ENCODE measurements around the gene ZNF423.
A peak's percentile ranks its signal among the peaks of the same experiment; 100 is the strongest.

ZNF423 gene

GRCh38 chr16:49755716-49756505 lies 100.0 kb downstream of the ZNF423 start:
- peaks cover 31% of the 10 kb centered on the region for H3K27me3 Mint-ChIP-seq
- H3K27ac Mint-ChIP-seq = no peak overlapping the region
- no peak overlapping the region for H3K4me3 Mint-ChIP-seq
- H3K9me3 Mint-ChIP-seq = no peaks in the 10 kb centered on the region
- no peaks in the 10 kb centered on the region for H3K36me3 Mint-ChIP-seq (ENCODE audit: low read depth)
- H3K4me1 Mint-ChIP-seq = peaks cover 6% of the 10 kb centered on the region
- no peak for ATAC-seq
- DNase-seq = no peak

GRCh38 chr16:49755313-49755620 lies 100.6 kb downstream of the ZNF423 start:
- H3K4me3 Mint-ChIP-seq = peak overlapping the region; percentile 19
- H3K27me3 Mint-ChIP-seq = peaks cover 36% of the 10 kb centered on the region
- H3K9me3 Mint-ChIP-seq = no peaks in the 10 kb centered on the region
- DNase-seq = no peak
- H3K4me1 Mint-ChIP-seq = peaks cover 6% of the 10 kb centered on the region
- no peaks in the 10 kb centered on the region for H3K36me3 Mint-ChIP-seq (ENCODE audit: low read depth)
- ATAC-seq = no peak
- no peak overlapping the region for H3K27ac Mint-ChIP-seq

- Mint-ChIP-seq H3K27me3 (peaks cover 36% of the 10 kb centered on the region), H3K36me3 (ENCODE audit: low read depth) (no peaks in the 10 kb centered on the region), H3K9me3 (no peaks in the 10 kb centered on the region), H3K4me3 (peak overlapping the region; percentile 19), H3K4me1 (peaks cover 6% of the 10 kb centered on the region), H3K27ac (no peak overlapping the region)
- ATAC-seq (no peak), DNase-seq (no peak)
Measured at GRCh38 chr16:49754495-49755312, 101.2 kb downstream of the ZNF423 start.

- peaks cover 12% of the 10 kb centered on the region for H3K4me1 Mint-ChIP-seq
- ATAC-seq (no peak), DNase-seq (no peak)
- H3K27ac Mint-ChIP-seq = no peak overlapping the region
- H3K9me3 Mint-ChIP-seq = no peaks in the 10 kb centered on the region
- no peaks in the 10 kb centered on the region for H3K36me3 Mint-ChIP-seq (ENCODE audit: low read depth)
- no peak overlapping the region for H3K4me3 Mint-ChIP-seq
- H3K27me3 Mint-ChIP-seq = peaks cover 25% of the 10 kb centered on the region
Measured at GRCh38 chr16:49750341-49751000, 105.4 kb downstream of the ZNF423 start.

- Mint-ChIP-seq H3K27me3 (peaks cover 20% of the 10 kb centered on the region), H3K27ac (no peak overlapping the region), H3K36me3 (ENCODE audit: low read depth) (no peaks in the 10 kb centered on the region), H3K9me3 (no peaks in the 10 kb centered on the region), H3K4me1 (peaks cover 11% of the 10 kb centered on the region), H3K4me3 (no peak overlapping the region)
- DNase-seq (no peak), ATAC-seq (no peak)
Measured at GRCh38 chr16:49749816-49750215, 106.1 kb downstream of the ZNF423 start.

- Mint-ChIP-seq H3K9me3 (no peaks in the 10 kb centered on the region), H3K36me3 (ENCODE audit: low read depth) (no peaks in the 10 kb centered on the region), H3K27ac (peak overlapping the region; percentile 46), H3K4me3 (no peak overlapping the region), H3K27me3 (peaks cover 11% of the 10 kb centered on the region), H3K4me1 (peaks cover 6% of the 10 kb centered on the region)
- peak; percentile 23 for ATAC-seq
- peak; percentile 35 for DNase-seq
Measured at GRCh38 chr16:49748322-49748721, 107.6 kb downstream of the ZNF423 start.

GRCh38 chr16:49747654-49748053 lies 108.3 kb downstream of the ZNF423 start:
- no peak for ATAC-seq
- no peak overlapping the region for H3K27ac Mint-ChIP-seq
- H3K9me3 Mint-ChIP-seq = no peaks in the 10 kb centered on the region
- peaks cover 7% of the 10 kb centered on the region for H3K27me3 Mint-ChIP-seq
- H3K4me3 Mint-ChIP-seq = no peak overlapping the region
- H3K4me1 Mint-ChIP-seq = peaks cover 6% of the 10 kb centered on the region
- no peak for DNase-seq
- H3K36me3 Mint-ChIP-seq (ENCODE audit: low read depth) = no peaks in the 10 kb centered on the region

- ATAC-seq = no peak
- Mint-ChIP-seq H3K27ac (no peak overlapping the region), H3K4me3 (no peak overlapping the region), H3K9me3 (no peaks in the 10 kb centered on the region), H3K4me1 (peaks cover 6% of the 10 kb centered on the region), H3K36me3 (ENCODE audit: low read depth) (no peaks in the 10 kb centered on the region), H3K27me3 (peaks cover 5% of the 10 kb centered on the region)
- no peak for DNase-seq
Measured at GRCh38 chr16:49746545-49746944, 109.4 kb downstream of the ZNF423 start.

- H3K27me3 Mint-ChIP-seq = peaks cover 2% of the 10 kb centered on the region
- H3K9me3 Mint-ChIP-seq = no peaks in the 10 kb centered on the region
- H3K27ac Mint-ChIP-seq = no peak overlapping the region
- H3K36me3 Mint-ChIP-seq (ENCODE audit: low read depth) = no peaks in the 10 kb centered on the region
- no peak for ATAC-seq
- no peak for DNase-seq
- peaks cover 6% of the 10 kb centered on the region for H3K4me1 Mint-ChIP-seq
- no peak overlapping the region for H3K4me3 Mint-ChIP-seq
Measured at GRCh38 chr16:49745311-49745747, 110.6 kb downstream of the ZNF423 start.

- no peak overlapping the region for H3K27ac Mint-ChIP-seq
- H3K4me3 Mint-ChIP-seq = no peak overlapping the region
- no peaks in the 10 kb centered on the region for H3K27me3 Mint-ChIP-seq
- no peaks in the 10 kb centered on the region for H3K36me3 Mint-ChIP-seq (ENCODE audit: low read depth)
- no peaks in the 10 kb centered on the region for H3K9me3 Mint-ChIP-seq
- no peak for DNase-seq
- no peak for ATAC-seq
- peaks cover 6% of the 10 kb centered on the region for H3K4me1 Mint-ChIP-seq
Measured at GRCh38 chr16:49744244-49745220, 111.4 kb downstream of the ZNF423 start.

GRCh38 chr16:49743658-49744057 lies 112.3 kb downstream of the ZNF423 start:
- Mint-ChIP-seq H3K4me3 (no peak overlapping the region), H3K36me3 (ENCODE audit: low read depth) (no peaks in the 10 kb centered on the region), H3K9me3 (no peaks in the 10 kb centered on the region), H3K27ac (no peak overlapping the region), H3K4me1 (peaks cover 6% of the 10 kb centered on the region), H3K27me3 (no peaks in the 10 kb centered on the region)
- ATAC-seq (no peak), DNase-seq (no peak)

- no peak overlapping the region for H3K27ac Mint-ChIP-seq
- ATAC-seq (no peak), DNase-seq (no peak)
- H3K9me3 Mint-ChIP-seq = no peaks in the 10 kb centered on the region
- no peaks in the 10 kb centered on the region for H3K36me3 Mint-ChIP-seq (ENCODE audit: low read depth)
- H3K27me3 Mint-ChIP-seq = no peaks in the 10 kb centered on the region
- no peak overlapping the region for H3K4me3 Mint-ChIP-seq
- peaks cover 1% of the 10 kb centered on the region for H3K4me1 Mint-ChIP-seq
Measured at GRCh38 chr16:49743203-49743464, 112.8 kb downstream of the ZNF423 start.

GRCh38 chr16:49742428-49743202 lies 113.3 kb downstream of the ZNF423 start:
- Mint-ChIP-seq H3K4me3 (no peak overlapping the region), H3K36me3 (ENCODE audit: low read depth) (no peaks in the 10 kb centered on the region), H3K27me3 (no peaks in the 10 kb centered on the region), H3K4me1 (no peaks in the 10 kb centered on the region), H3K27ac (no peak overlapping the region), H3K9me3 (no peaks in the 10 kb centered on the region)
- DNase-seq (no peak), ATAC-seq (no peak)

Data from activated naive CD8-positive, alpha-beta T cell treated with anti-CD3 and anti-CD28 coated beads, Interleukin-2, amount 50 U/mL, for 24 hours (primary cell).